Small intestine (tissue), 7 donors: ENCODE results near the gene FLRT1. TPM values are rescaled to one million over a fixed set of nuclear protein-coding genes. Genes with fewer than 3 reads are reported as not detected.

Source experiments
- DNase-seq, 2 donors: peaks; one replicate each; pipeline versions ENCODE4 v3.0.0 to v3.0.0-alpha.2; 2013
- FAIRE-seq: peaks from 2 replicates; lab custom pipeline; 2012; peaks lifted over from hg19 to GRCh38; lab: Jason Lieb, UNC
- H3K27ac ChIP-seq, 3 donors: one replicate each; pipeline ENCODE4 v1.5.1; 2013; ENCODE audit warnings: low read length in 2 of 3, mild to moderate bottlenecking in 2 of 3, control low read depth in 1 of 3, inconsistent platforms in 1 of 3, low read depth in 1 of 3, moderate library complexity in 1 of 3
- H3K27me3 ChIP-seq, 3 donors: one replicate each; pipeline ENCODE4 v1.6.1; 2013; ENCODE audit warnings: low read length in 3 of 3, inconsistent platforms in 1 of 3; ENCODE audit not compliant: control insufficient read depth in 3 of 3, insufficient read depth in 3 of 3
- H3K36me3 ChIP-seq, 3 donors: one replicate each; pipeline ENCODE4 v1.6.1; 2013; ENCODE audit warnings: low read length in 3 of 3, inconsistent platforms in 1 of 3, low read depth in 1 of 3, mild to moderate bottlenecking in 1 of 3, moderate library complexity in 1 of 3; ENCODE audit not compliant: control insufficient read depth in 3 of 3, insufficient read depth in 2 of 3
- H3K4me1 ChIP-seq, 3 donors: one replicate each; pipeline ENCODE4 v1.6.1; 2013; ENCODE audit warnings: low read length in 2 of 3, inconsistent platforms in 1 of 3, low read depth in 1 of 3, mild to moderate bottlenecking in 1 of 3, moderate library complexity in 1 of 3; ENCODE audit not compliant: control insufficient read depth in 3 of 3, insufficient read depth in 2 of 3
- H3K4me3 ChIP-seq, 3 donors: one replicate each; pipeline ENCODE4 v1.5.1; 2013; ENCODE audit warnings: low read length in 3 of 3, control low read depth in 1 of 3, inconsistent platforms in 1 of 3, low read depth in 1 of 3, mild to moderate bottlenecking in 1 of 3, moderate library complexity in 1 of 3
- H3K9me3 ChIP-seq, 2 donors: one replicate each; pipeline ENCODE4 v1.6.1; 2013; ENCODE audit warnings: low read depth in 1 of 2, low read length in 1 of 2; ENCODE audit not compliant: control insufficient read depth in 2 of 2, insufficient read depth in 1 of 2
- WGBS, 3 donors: extraction: QIAGEN DNeasy Blood & Tissue Kit; methylation state at CpG; one replicate each; pipeline ENCODE4 v1.1.7; 2013; 5-methylcytosine and 5-hydroxymethylcytosine counted together
- polyA plus RNA-seq, 4 donors: library from polyadenylated mRNA; stranded (reverse) in 3 of 4; unstranded in 1 of 4; fragments of 200-250 nt in 3 of 4; fragments of 120-200 nt in 1 of 4; gene quantifications; one replicate each; pipeline versions ENCODE4 v1.2.1 to v1.2.3, GENCODE V29; 2013
- donor health status: healthy with polysubstance abuse.
- donor health status: control.
- donor health status: control.
- donor health status: Bipolar disorder and iron deficiency.
- donor health status: healthy.

FLRT1 gene
- polyA plus RNA-seq, 4 donors = 0.43 to 0.86 TPM; not detected in 2

- Histone ChIP-seq H3K27me3 (peaks cover 0 to 2% (median 0%) of the 10 kb centered on the region in 3 donors), H3K27ac (no peak overlapping the region), H3K36me3 (peaks cover 0 to 4% (median 0%) of the 10 kb centered on the region in 3 donors), H3K9me3 (no peaks in the 10 kb centered on the region), H3K4me3 (no peak overlapping the region), H3K4me1 (peaks cover 0 to 18% (median 0%) of the 10 kb centered on the region in 3 donors)
- FAIRE-seq (no peak), DNase-seq (no peak)
- 84 to 91% (median 89%) methylated on average over 20 of the region's 20 CpGs for WGBS, 3 donors
Observed at GRCh38 chr11:64071849-64072248, 36.1 kb downstream of the FLRT1 start.

GRCh38 chr11:64072403-64072802 lies 36.7 kb downstream of the FLRT1 start:
- no peak for DNase-seq
- Histone ChIP-seq H3K9me3 (no peaks in the 10 kb centered on the region), H3K4me1 (peaks cover 0 to 18% (median 0%) of the 10 kb centered on the region in 3 donors), H3K27me3 (peaks cover 0 to 2% (median 0%) of the 10 kb centered on the region in 3 donors), H3K4me3 (no peak overlapping the region), H3K36me3 (peaks cover 0 to 4% (median 0%) of the 10 kb centered on the region in 3 donors), H3K27ac (no peak overlapping the region)
- FAIRE-seq = no peak
- 82 to 90% (median 86%) methylated on average over 8 of the region's 8 CpGs for WGBS, 3 donors

- Histone ChIP-seq H3K4me1 (peaks cover 0 to 18% (median 0%) of the 10 kb centered on the region in 3 donors), H3K36me3 (peaks cover 0 to 6% (median 0%) of the 10 kb centered on the region in 3 donors), H3K27ac (no peak overlapping the region), H3K27me3 (peaks cover 0 to 2% (median 0%) of the 10 kb centered on the region in 3 donors), H3K9me3 (no peaks in the 10 kb centered on the region), H3K4me3 (no peak overlapping the region)
- no peak for FAIRE-seq
- WGBS, 3 donors = 89 to 95% (median 90%) methylated on average over 9 of the region's 9 CpGs
- no peak for DNase-seq
Observed at GRCh38 chr11:64072871-64073270, 37.1 kb downstream of the FLRT1 start.

- peaks cover 0 to 6% (median 0%) of the 10 kb centered on the region in 3 donors for H3K36me3 ChIP-seq
- FAIRE-seq (no peak), DNase-seq (no peak)
- H3K4me3 ChIP-seq = no peak overlapping the region
- H3K4me1 ChIP-seq = peaks cover 0 to 18% (median 0%) of the 10 kb centered on the region in 3 donors
- H3K27me3 ChIP-seq = peaks cover 0 to 2% (median 0%) of the 10 kb centered on the region in 3 donors
- 78 to 85% (median 82%) methylated on average over 13 of the region's 13 CpGs for WGBS, 3 donors
- H3K27ac ChIP-seq = no peak overlapping the region
- H3K9me3 ChIP-seq = no peaks in the 10 kb centered on the region
Observed at GRCh38 chr11:64073542-64073941, 37.8 kb downstream of the FLRT1 start.

- H3K27ac ChIP-seq = no peak overlapping the region
- peaks cover 0 to 17% (median 0%) of the 10 kb centered on the region in 3 donors for H3K4me1 ChIP-seq
- DNase-seq (no peak), FAIRE-seq (no peak)
- no peaks in the 10 kb centered on the region for H3K9me3 ChIP-seq
- H3K27me3 ChIP-seq = peaks cover 0 to 2% (median 0%) of the 10 kb centered on the region in 3 donors
- H3K4me3 ChIP-seq = no peak overlapping the region
- WGBS, 3 donors = 75 to 79% (median 76%) methylated on average over 10 of the region's 10 CpGs
- H3K36me3 ChIP-seq = peaks cover 0 to 6% (median 0%) of the 10 kb centered on the region in 3 donors
Observed at GRCh38 chr11:64074239-64074638, 38.5 kb downstream of the FLRT1 start.

- 82 to 92% (median 83%) methylated on average over 8 of the region's 8 CpGs for WGBS, 3 donors
Observed at GRCh38 chr11:64076758-64077157, 41.0 kb downstream of the FLRT1 start.

GRCh38 chr11:64077607-64078006 lies 41.9 kb downstream of the FLRT1 start:
- Histone ChIP-seq H3K36me3 (peaks cover 0 to 4% (median 0%) of the 10 kb centered on the region in 3 donors), H3K27me3 (no peaks in the 10 kb centered on the region), H3K4me3 (no peak overlapping the region), H3K9me3 (no peaks in the 10 kb centered on the region), H3K4me1 (no peaks in the 10 kb centered on the region), H3K27ac (no peak overlapping the region)
- DNase-seq (no peak), FAIRE-seq (no peak)
- WGBS, 3 donors = 87 to 94% (median 93%) methylated on average over 10 to 12 of the region's 12 CpGs

More at GRCh38 chr11:64076758-64077157, 41.0 kb downstream of the FLRT1 start:
- Histone ChIP-seq H3K9me3 (no peaks in the 10 kb centered on the region), H3K4me3 (no peak overlapping the region), H3K36me3 (peaks cover 0 to 4% (median 0%) of the 10 kb centered on the region in 3 donors), H3K27me3 (no peaks in the 10 kb centered on the region), H3K27ac (no peak overlapping the region), H3K4me1 (no peaks in the 10 kb centered on the region)
- FAIRE-seq = no peak
- DNase-seq = no peak

- WGBS, 3 donors = 76 to 92% (median 76%) methylated on average over 11 of the region's 11 CpGs
- Histone ChIP-seq H3K4me3 (no peak overlapping the region), H3K4me1 (no peaks in the 10 kb centered on the region), H3K36me3 (peaks cover 0 to 4% (median 0%) of the 10 kb centered on the region in 3 donors), H3K27me3 (no peaks in the 10 kb centered on the region), H3K9me3 (no peaks in the 10 kb centered on the region), H3K27ac (no peak overlapping the region)
- no peak for FAIRE-seq
- no peak for DNase-seq
Observed at GRCh38 chr11:64078284-64078683, 42.6 kb downstream of the FLRT1 start.

GRCh38 chr11:64078905-64079304 lies 43.2 kb downstream of the FLRT1 start:
- Histone ChIP-seq H3K36me3 (peaks cover 0 to 4% (median 0%) of the 10 kb centered on the region in 3 donors), H3K27me3 (no peaks in the 10 kb centered on the region), H3K4me3 (no peak overlapping the region), H3K4me1 (no peaks in the 10 kb centered on the region), H3K9me3 (no peaks in the 10 kb centered on the region), H3K27ac (no peak overlapping the region)
- WGBS, 3 donors = 78 to 86% (median 84%) methylated on average over 10 to 13 of the region's 13 CpGs
- DNase-seq (no peak), FAIRE-seq (no peak)
